COR-L47 (cell line): ENCODE results near the gene HDAC9.
A peak's percentile ranks its signal among the peaks of the same experiment; 100 is the strongest.

Experiments
- DNase-seq: peaks from one replicate; lab custom pipeline; 2025; lab: John Stamatoyannopoulos, UW

HDAC9 gene

GRCh38 chr7:18659746-18660145, 164.2 kb downstream of the HDAC9 start:
- DNase-seq, result no peak

- DNase-seq, result no peak
Measured at GRCh38 chr7:18663321-18663720, 167.8 kb downstream of the HDAC9 start.

- peak; percentile 52 for DNase-seq
Measured at GRCh38 chr7:18666107-18666728, 170.7 kb downstream of the HDAC9 start.

- DNase-seq, result no peak
Measured at GRCh38 chr7:18667466-18667865, 171.9 kb downstream of the HDAC9 start.

- no peak for DNase-seq
Measured at GRCh38 chr7:18671176-18671575, 175.6 kb downstream of the HDAC9 start.

- no peak for DNase-seq
Measured at GRCh38 chr7:18675579-18675978, 180.0 kb downstream of the HDAC9 start.

- DNase-seq, result no peak
Measured at GRCh38 chr7:18679261-18679660, 183.7 kb downstream of the HDAC9 start.

- DNase-seq, result no peak
Measured at GRCh38 chr7:18680576-18680975, 185.0 kb downstream of the HDAC9 start.

GRCh38 chr7:18684916-18685315, 189.4 kb downstream of the HDAC9 start:
- DNase-seq, result no peak

- DNase-seq, result no peak
Measured at GRCh38 chr7:18685971-18686370, 190.4 kb downstream of the HDAC9 start.

- DNase-seq, result no peak
Measured at GRCh38 chr7:18689551-18689950, 194.0 kb downstream of the HDAC9 start.

- no peak for DNase-seq
Measured at GRCh38 chr7:18693406-18693805, 197.9 kb downstream of the HDAC9 start.

- no peak for DNase-seq
Measured at GRCh38 chr7:18693816-18694215, 198.3 kb downstream of the HDAC9 start.

GRCh38 chr7:18694484-18694883, 198.9 kb downstream of the HDAC9 start:
- no peak for DNase-seq

GRCh38 chr7:18694911-18695310, 199.4 kb downstream of the HDAC9 start:
- DNase-seq, result no peak

GRCh38 chr7:18698258-18698734, 202.7 kb downstream of the HDAC9 start:
- DNase-seq, result no peak

- DNase-seq, result no peak
Measured at GRCh38 chr7:18700147-18700546, 204.6 kb downstream of the HDAC9 start.

- no peak for DNase-seq
Measured at GRCh38 chr7:18702071-18702829, 206.7 kb downstream of the HDAC9 start.

GRCh38 chr7:18703685-18704084, 208.1 kb downstream of the HDAC9 start:
- no peak for DNase-seq

- no peak for DNase-seq
Measured at GRCh38 chr7:18706670-18707069, 211.1 kb downstream of the HDAC9 start.

- DNase-seq, result no peak
Measured at GRCh38 chr7:18708204-18708603, 212.7 kb downstream of the HDAC9 start.

GRCh38 chr7:18715988-18716387, 220.4 kb downstream of the HDAC9 start:
- no peak for DNase-seq

GRCh38 chr7:18721429-18721828, 225.9 kb downstream of the HDAC9 start:
- no peak for DNase-seq

GRCh38 chr7:18724318-18724717, 228.8 kb downstream of the HDAC9 start:
- no peak for DNase-seq
